ENCODE data around the gene DNAH17.

DNAH17 gene

DNA sequence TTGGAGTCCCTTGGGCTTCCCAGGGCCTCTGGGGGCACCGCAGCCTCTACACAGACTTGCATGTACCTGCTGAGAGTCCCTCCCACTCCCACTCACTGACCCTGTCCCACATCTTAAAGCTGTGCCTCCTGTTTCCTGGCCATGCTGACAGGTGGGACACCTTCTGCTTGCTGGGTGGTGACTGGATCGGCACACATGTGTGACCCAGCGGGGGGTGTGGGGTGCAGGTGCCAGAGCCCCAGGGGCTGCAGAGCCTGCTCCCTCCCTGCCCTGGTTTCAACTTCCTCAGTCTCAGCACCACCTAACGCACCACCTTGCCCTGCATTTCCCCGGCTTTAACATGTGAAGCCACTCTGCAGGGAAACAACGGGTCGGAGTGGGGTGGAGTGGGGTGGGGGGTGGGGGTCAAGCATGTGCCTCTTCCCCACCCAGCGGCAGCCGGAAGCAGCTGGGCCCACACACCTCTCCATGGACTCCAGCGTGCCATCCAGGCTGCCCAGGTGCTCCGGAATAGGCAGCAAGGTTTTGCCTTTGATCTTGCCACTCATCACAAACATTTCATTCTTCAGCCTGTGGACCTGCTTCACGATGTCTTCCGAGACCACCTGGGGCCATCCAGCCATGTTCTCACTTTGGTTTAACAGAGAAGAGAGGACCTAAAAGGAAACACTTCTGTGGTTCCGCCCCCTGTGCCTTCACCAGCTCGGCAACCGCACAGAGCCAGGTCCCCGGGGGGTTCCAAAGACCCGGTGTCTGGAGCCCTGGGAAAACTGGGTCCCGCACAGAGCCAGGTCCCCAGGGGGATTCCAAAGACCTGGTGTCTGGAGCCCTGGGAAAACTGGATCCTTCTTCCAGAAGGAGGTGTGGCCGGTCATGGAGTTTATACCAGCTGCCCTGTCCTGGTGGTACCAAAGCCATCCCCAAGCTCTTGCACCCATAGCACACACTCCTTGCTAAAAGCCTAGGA lies 4.7 kb downstream of the DNAH17 start:
- DNase-seq, result no peak

- DNase-seq, result no peak
Measured at GRCh38 chr17:78571329-78571728, 5.9 kb downstream of the DNAH17 start.

DNA sequence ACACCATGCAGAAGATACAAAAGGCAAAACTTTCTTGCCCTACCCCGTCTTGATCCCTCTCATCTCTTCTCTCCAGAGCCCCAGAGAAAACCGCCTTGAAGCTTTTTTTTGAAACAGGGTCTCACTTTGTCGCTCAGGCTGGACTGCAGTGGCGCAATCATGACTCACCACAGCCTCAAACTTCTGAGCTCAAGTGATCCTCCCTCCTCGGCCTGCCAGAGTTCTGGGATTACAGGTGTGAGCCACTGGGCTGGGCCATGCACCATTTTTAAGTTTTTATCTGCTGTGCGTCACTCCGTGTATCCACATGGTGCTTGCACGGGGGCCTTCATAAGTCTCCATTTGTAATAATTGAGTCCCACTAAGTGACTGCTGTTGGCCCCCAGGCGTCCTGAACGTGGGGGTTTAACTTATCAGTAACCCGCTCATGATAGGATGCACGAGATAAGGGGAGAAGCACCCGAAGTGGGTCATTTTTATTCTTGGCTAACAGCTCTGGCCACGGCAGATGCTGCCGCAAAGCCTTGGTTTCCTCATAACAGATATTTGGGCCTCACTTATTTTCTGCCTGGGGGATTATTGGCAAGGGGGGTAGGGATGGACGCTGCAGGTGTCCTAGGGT lies 8.6 kb downstream of the DNAH17 start:
- no peak for DNase-seq

GRCh38 chr17:78567991-78568390 lies 9.2 kb downstream of the DNAH17 start:
- DNase-seq, result no peak

GRCh38 chr17:78566947-78567346 lies 10.2 kb downstream of the DNAH17 start:
- DNase-seq, result no peak

DNA sequence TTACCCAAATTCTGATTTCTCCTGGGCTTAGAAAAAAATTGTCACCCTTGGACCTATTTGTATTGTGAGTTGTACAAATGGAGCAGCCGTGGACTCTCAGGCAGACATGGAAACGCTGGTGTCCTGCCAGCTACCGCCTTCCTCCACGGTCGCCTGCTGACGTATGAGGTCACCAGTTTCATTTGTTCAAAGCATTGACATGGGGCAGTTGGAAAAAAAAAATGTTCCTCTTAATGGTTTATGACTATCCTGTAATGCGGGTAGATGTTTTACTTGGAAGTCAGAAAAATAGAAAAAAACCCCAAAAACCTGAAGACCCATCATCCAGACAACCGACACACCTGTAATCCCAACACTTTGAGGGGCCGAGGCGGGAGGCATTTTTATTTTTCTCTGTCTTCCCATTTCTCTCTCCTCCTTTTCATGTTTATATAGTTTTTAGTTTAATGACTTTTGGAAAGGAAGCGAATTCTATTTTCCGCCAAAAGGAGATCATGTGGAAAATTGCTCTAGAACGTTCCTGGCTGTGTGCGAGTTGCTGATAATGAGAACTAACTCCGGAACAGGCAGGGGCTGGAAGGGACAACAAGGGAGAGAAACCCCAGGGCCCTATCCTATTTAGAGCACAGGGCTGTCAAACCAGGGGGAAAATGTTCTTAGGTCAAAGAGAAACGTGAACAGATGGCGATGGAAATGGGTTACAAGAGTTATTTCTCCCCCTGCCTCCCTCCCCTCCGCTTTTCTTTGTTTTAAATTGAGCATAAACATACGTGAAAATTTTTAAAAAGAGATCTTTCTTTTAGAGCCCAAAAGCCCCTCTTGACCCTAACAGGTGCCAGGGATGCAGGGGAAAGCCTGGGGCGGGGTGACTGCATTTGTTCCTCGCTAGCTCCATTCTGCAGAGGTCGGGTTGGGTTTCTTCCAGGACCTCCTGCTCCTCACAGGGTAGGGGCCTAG lies 13.7 kb downstream of the DNAH17 start:
- DNase-seq, result no peak

DNA sequence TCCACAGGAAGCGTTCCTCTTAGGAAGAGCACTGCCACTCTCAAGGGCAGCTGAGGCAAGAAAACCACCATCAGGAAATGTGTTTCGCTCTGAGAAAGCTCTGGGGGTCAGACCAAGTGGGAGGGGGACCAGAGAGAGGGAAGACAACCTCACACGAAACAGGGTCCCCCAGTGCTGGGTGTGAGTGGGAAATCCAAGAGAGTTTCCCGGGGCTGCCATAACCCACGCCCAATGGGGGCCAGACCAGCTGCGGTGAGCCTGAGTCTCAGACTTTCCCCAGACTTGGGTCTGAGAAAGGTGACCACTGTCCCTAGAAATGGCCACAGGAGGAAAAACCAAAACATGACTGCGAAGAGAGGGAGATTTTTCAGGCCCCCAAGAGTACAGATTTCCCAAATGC lies 14.5 kb downstream of the DNAH17 start:
- DNase-seq, result no peak

GRCh38 chr17:78561166-78561565 lies 16.0 kb downstream of the DNAH17 start:
- no peak for DNase-seq

- DNase-seq, result no peak
Measured at GRCh38 chr17:78560731-78561130, 16.5 kb downstream of the DNAH17 start.

DNA sequence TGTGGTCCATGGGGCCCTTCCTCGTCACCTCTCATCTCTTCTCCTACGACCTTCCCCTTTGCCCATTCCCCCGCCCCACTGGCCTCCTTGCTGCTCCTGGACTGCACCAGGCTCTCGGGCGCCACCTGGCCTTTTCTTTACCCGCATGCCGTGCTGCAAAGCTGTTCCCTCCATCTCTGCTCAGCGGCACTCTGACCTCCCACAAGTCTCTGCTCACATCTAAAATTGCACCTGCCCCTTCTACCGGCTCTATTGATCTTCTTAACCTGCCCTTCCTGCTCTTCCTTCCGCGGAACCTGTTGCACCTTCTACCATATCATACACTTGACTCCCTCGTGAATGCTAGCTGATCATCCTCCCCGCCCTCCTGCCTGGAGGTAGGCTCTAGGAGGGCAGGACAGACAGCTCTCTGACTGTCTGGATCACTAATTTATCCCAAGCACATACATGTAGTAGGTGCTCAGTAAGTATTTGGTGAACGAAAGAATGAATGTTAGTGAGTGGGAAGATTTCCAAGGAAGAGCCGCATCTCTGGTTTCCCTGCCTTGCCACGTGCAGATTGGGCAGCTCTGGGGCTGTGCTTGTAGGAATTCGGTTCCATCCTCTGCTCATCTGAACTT lies 17.3 kb downstream of the DNAH17 start:
- no peak for DNase-seq

- no peak for DNase-seq
Measured at GRCh38 chr17:78558989-78559388, 18.2 kb downstream of the DNAH17 start.

DNA sequence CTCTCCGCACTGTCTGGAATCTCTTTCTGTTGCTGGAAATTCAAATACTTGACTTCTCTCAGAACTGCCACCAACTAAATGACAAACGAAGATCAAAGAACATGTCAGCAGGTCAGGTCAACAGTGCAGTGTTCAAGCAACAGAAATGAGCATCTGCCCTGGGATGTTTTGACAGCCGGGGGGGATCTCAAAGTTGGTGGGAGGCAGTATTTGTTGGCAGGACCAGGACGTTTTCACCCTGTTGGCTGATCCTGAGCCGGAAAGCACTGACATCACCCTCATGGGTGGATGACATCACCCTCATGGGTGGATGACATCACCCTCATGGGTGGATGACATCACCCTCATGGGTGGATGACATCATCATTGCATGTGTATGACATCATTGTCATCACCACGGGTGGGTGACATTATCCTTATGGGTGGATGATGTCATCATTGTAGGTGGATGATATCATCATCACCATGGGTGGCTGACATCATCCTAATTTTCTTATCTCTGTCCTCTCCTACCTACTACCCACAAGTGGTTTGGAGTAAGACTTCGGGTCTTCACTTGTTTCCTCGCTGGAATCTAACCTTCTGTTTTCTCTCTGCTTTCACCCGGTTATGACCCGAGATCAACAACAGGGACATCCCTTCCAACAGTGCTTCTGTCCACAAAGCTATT lies 18.9 kb downstream of the DNAH17 start:
- no peak for DNase-seq

DNA sequence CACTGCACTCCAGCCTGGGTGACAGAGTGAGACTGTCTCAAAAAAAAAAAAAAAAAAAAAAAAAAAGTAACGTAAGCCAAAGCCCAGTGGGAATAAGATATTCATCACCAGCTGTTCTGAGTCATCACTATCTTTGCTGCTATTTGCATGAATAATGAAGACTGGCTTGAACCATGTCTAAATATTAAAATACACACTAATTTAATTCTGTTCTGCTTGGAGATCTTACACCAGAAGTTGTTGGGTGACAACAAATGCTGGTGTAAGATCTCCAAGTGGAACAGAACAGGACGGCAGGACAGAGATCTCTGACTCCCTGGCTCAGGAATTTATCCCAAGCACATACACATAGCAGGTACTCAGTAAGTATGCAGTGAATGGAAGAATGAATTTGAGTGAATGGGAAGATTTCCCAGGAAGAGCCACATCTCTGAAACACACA lies 19.6 kb downstream of the DNAH17 start:
- DNase-seq, result no peak

GRCh38 chr17:78556812-78557211 lies 20.4 kb downstream of the DNAH17 start:
- no peak for DNase-seq

DNA sequence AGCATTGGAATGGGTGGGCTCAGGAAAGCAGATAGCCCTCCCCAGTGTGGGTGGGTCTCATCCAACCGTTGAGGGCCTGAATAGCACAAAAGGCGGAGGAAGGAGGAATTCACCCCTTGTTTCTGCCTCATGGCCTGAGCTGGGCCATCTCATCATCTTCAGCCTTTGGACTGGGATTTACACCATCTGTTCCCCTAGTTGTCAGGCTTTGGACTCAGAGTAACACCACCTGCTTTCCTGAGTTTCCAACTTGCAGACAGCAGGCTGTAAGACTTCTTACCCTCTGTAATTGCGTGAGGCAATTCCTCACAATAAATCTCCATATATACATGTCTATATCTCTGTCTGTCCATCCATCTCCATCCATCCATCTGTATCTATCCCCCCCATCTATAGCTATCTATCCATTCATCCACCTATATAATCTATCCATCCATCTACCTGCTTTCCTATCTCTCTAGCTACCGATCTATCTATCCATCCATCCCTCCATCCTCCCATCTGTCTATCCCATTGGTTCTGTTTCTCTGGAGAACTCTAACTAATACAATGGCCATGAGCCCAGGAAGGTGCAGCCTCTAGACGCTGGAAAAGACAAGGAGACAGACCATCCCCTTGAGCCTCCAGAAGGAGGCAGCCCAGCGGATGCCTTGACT lies 21.3 kb downstream of the DNAH17 start:
- DNase-seq, result no peak

DNA sequence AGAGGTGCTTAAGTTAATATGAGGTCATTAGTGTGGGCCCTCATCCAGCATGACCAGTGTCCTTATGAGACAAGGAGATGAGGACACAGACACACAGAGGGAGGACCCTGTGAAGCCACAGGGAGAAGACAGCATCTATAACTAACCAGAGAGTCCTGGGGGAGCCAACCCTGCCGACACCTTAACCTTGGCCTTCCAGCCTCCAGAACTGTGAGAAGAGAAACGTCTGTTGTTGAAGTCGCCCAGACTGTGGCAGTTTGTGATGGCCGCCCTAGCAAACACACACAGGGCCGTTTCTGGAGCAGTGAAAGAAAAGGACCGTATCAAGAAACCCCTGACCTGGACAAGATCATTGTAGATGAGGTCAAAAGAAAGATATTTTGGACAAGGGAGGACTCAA lies 26.7 kb downstream of the DNAH17 start:
- DNase-seq, result no peak

GRCh38 chr17:78548725-78549124 lies 28.5 kb downstream of the DNAH17 start:
- DNase-seq, result no peak

- DNase-seq, result no peak
Measured at GRCh38 chr17:78547035-78547434, 30.2 kb downstream of the DNAH17 start.

GRCh38 chr17:78546476-78546875 lies 30.7 kb downstream of the DNAH17 start:
- DNase-seq, result no peak

DNA sequence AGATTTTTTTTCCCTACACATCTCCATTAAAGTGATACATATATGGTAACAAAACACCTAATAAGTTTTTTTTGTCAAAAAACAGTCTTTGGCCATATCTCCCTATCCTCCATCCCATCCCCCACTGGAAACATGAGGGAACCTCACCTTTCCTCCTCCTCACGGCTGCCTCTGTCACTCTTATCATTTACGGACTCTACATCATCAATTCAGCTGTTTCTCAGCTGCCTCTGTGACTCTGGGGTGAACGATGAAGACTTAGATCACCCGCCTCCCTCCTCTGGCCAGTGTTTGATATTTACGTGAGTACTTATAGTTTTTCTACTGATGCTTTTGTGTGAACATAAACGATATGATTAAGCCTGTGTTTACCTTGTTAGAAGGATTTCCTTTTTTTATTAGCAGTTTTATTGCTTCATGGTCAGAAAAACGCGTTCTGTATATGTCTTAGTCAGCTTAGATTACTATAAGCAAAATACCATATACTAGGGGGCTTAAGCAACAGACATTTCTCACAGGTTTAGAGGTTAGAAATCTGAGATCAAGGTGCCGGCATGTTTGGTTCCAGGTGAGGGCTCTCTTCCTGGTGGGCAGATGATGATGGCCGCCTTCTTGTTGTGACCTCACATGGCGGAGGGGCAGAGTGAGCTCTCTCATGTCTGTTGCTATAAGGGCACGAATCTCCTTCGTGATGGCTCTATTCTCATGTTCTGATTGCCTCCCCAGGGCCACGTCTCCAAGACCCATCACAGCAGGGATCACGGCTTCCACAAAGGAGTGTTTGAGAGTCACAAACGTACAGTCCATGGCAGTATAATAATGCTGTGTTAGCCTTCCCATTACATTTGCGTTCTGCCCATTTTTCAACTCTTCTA lies 32.1 kb downstream of the DNAH17 start:
- no peak for DNase-seq

Data from DMS79 treated with DMSO at 0.1 percent for 48 hours (cell line).